GM12874 (cell line): Measurements from ENCODE around the gene CRISPLD2.

Source experiments
- CTCF ChIP-seq: IDR thresholded peaks from 2 replicates; pipeline ENCODE4 v1.5.1; 2011; ENCODE audit warnings: low read depth, mild to moderate bottlenecking, control low read depth, low read length, moderate library complexity; ENCODE audit not compliant: insufficient read depth

Gene CRISPLD2

GRCh38 chr16:84947996-84948850, 128.4 kb downstream of the CRISPLD2 start:
- no peak for TF ChIP-seq CTCF

- TF ChIP-seq CTCF = no peak
These were observed 129.2 kb downstream of the CRISPLD2 start for GRCh38 chr16:84948851-84949610.

- no peak for TF ChIP-seq CTCF
These were observed 130.1 kb downstream of the CRISPLD2 start for GRCh38 chr16:84949772-84950436.

- peak; percentile 66 for TF ChIP-seq CTCF
These were observed 131.1 kb downstream of the CRISPLD2 start for GRCh38 chr16:84950906-84951305.

GRCh38 chr16:84952335-84953189, 132.8 kb downstream of the CRISPLD2 start:
- TF ChIP-seq CTCF = peak; percentile 89

GRCh38 chr16:84953190-84953746, 133.5 kb downstream of the CRISPLD2 start:
- TF ChIP-seq CTCF = no peak
